Testis (tissue), 3 donors: Measurements from ENCODE around the gene ARMC12. TPM values are rescaled to one million over a fixed set of nuclear protein-coding genes. Genes with fewer than 3 reads are reported as not detected.

Source experiments
- DNase-seq: peaks from one replicate; pipeline ENCODE4 v3.0.0-alpha.2; 2019
- H3K27ac ChIP-seq, 2 donors: fragments of 200-600 bp; sonication (generic); one replicate each; pipeline ENCODE4 v1.5.1; 2019
- H3K27me3 ChIP-seq: fragments of 200-600 bp; sonication (generic); one replicate; pipeline ENCODE4 v1.5.1; 2019
- H3K36me3 ChIP-seq: fragments of 200-600 bp; sonication (generic); one replicate; pipeline ENCODE4 v1.5.1; 2017; ENCODE audit warnings: low read depth; ENCODE audit errors: missing control alignments
- H3K4me1 ChIP-seq: fragments of 200-600 bp; sonication (generic); one replicate; pipeline ENCODE4 v1.5.1; 2019
- H3K4me3 ChIP-seq, 2 donors: fragments of 200-600 bp; sonication (generic); one replicate each; pipeline ENCODE4 v1.5.1; 2017 to 2019
- H3K9me3 ChIP-seq: fragments of 200-600 bp; sonication (generic); one replicate; pipeline ENCODE4 v1.5.1; 2017
- CTCF ChIP-seq, 3 experiments: fragments of 450-650 bp in 2 of 3; fragments of 200-600 bp in 1 of 3; sonication (generic) in 1 of 3; IDR thresholded peaks; one replicate each; pipeline ENCODE4 v1.5.1; 2016 to 2019; ENCODE audit warnings: antibody characterized with exemption in 3 of 3, mild to moderate bottlenecking in 2 of 3, moderate library complexity in 1 of 3
- POLR2A ChIP-seq: fragments of 450-650 bp; IDR thresholded peaks from one replicate; pipeline ENCODE4 v1.6.1; 2017; ENCODE audit warnings: antibody characterized with exemption, mild to moderate bottlenecking, moderate library complexity
- WGBS, 2 donors: methylation state at CpG; one replicate each; pipeline ENCODE4 v1.1.5; 2018; 5-methylcytosine and 5-hydroxymethylcytosine counted together
- intact Hi-C: fragments of 100-400 bp; cut with DNase I; formaldehyde crosslinking; loops from one replicate; pipeline ENCODE4 v1.15.1; 2023; ENCODE audit warnings: low total_unique reads
- polyA plus RNA-seq: library from polyadenylated mRNA; stranded (reverse); fragments of 350-450 nt; fragmentation: Illumina TruSeq; extraction: RNeasy Lipid Tissue Mini Kit (QIAGEN cat#74804); gene quantifications from one replicate; pipeline ENCODE4 v1.2.3, GENCODE V29; 2014; ENCODE audit warnings: low read depth, low replicate concordance; ENCODE audit not compliant: insufficient read depth
- total RNA-seq, 2 donors: library from RNA; depleted of rRNA; stranded (reverse); fragments of >200 nt; gene quantifications; one replicate each; pipeline ENCODE4 v1.2.3, GENCODE V29; 2016

Gene ARMC12
- total and polyA plus RNA-seq, 3 donors from 2014 or later: 46.8 to 104 (median 84.9) TPM

GRCh38 chr6:35777356-35778102 is 40.7 kb downstream of the ARMC12 start:
- intact Hi-C loops: no loop called here
- H3K27me3 ChIP-seq: no peaks in the 10 kb centered on the region
- no peak for DNase-seq
- no peak overlapping the region for H3K4me3 ChIP-seq
- H3K27ac ChIP-seq: no peak overlapping the region
- H3K36me3 ChIP-seq: no peaks in the 10 kb centered on the region
- TF ChIP-seq CTCF (IDR thresholded peaks at IDR 0.05) (no peak), POLR2A (no peak)
- WGBS, 2 donors: 75 to 85% methylated on average over 7 to 10 of the region's 10 CpGs
- H3K9me3 ChIP-seq: no peaks in the 10 kb centered on the region
- H3K4me1 ChIP-seq: peaks cover 5% of the 10 kb centered on the region

- H3K4me3 ChIP-seq: no peak overlapping the region
- intact Hi-C loops: no loop called here
- no peak overlapping the region for H3K27ac ChIP-seq
- no peaks in the 10 kb centered on the region for H3K27me3 ChIP-seq
- DNase-seq: no peak
- TF ChIP-seq CTCF (IDR thresholded peaks at IDR 0.05) (no peak), POLR2A (no peak)
- 30 to 78% methylated on average over 2 of the region's 2 CpGs for WGBS, 2 donors
- peaks cover 5% of the 10 kb centered on the region for H3K4me1 ChIP-seq
- H3K9me3 ChIP-seq: no peaks in the 10 kb centered on the region
- H3K36me3 ChIP-seq: no peaks in the 10 kb centered on the region
Observed at GRCh38 chr6:35778437-35778836, 41.6 kb downstream of the ARMC12 start.

- intact Hi-C loops: no loop called here
- Histone ChIP-seq H3K4me1 (peaks cover 5% of the 10 kb centered on the region), H3K27me3 (no peaks in the 10 kb centered on the region), H3K36me3 (no peaks in the 10 kb centered on the region), H3K4me3 (no peak within 1 kb of the TSS), H3K27ac (no peak within 1 kb of the TSS), H3K9me3 (no peaks in the 10 kb centered on the region)
- no peak for TF ChIP-seq CTCF (IDR thresholded peaks at IDR 0.05)
- no peak for TF ChIP-seq POLR2A
- 85 to 86% methylated on average over 7 of the region's 7 CpGs for WGBS, 2 donors
- DNase-seq: no peak
Observed at GRCh38 chr6:35780719-35781118, 43.9 kb downstream of the ARMC12 start, which contains the start of gene CLPSL1. Gene CLPSL1 (plus strand): TSS chr6:35781019. CDS start chr6:35781111, 92 bp downstream.

GRCh38 chr6:35781290-35781689 is 44.5 kb downstream of the ARMC12 start:
- no peak for DNase-seq
- Histone ChIP-seq H3K9me3 (no peaks in the 10 kb centered on the region), H3K36me3 (no peaks in the 10 kb centered on the region), H3K27me3 (no peaks in the 10 kb centered on the region), H3K4me3 (no peak overlapping the region), H3K27ac (no peak overlapping the region), H3K4me1 (peaks cover 5% of the 10 kb centered on the region)
- TF ChIP-seq CTCF (IDR thresholded peaks at IDR 0.05): no peak
- TF ChIP-seq POLR2A: no peak
- 92 to 96% methylated on average over 2 of the region's 2 CpGs for WGBS, 2 donors
- intact Hi-C loops: no loop called here

GRCh38 chr6:35782424-35782823 is 45.6 kb downstream of the ARMC12 start:
- WGBS, 2 donors: 62 to 68% methylated on average over 3 of the region's 3 CpGs
- H3K4me1 ChIP-seq: no peaks in the 10 kb centered on the region
- no peak overlapping the region for H3K27ac ChIP-seq
- no peaks in the 10 kb centered on the region for H3K36me3 ChIP-seq
- no peak for TF ChIP-seq CTCF (IDR thresholded peaks at IDR 0.05)
- TF ChIP-seq POLR2A: no peak
- H3K27me3 ChIP-seq: no peaks in the 10 kb centered on the region
- DNase-seq: no peak
- intact Hi-C loops: no loop called here
- no peaks in the 10 kb centered on the region for H3K9me3 ChIP-seq
- H3K4me3 ChIP-seq: no peak overlapping the region
